Astrocyte (in vitro differentiated cells and primary cell): Measurements from ENCODE around the gene MS4A2. TPM values are rescaled to one million over a fixed set of nuclear protein-coding genes. Genes with fewer than 3 reads are reported as not detected.

Experiments used
- DNase-seq: peaks from one replicate; pipeline ENCODE4 v3.0.0-alpha.2; 2010; ENCODE audit warnings: low read depth
- FAIRE-seq: peaks from 2 replicates; lab custom pipeline; 2011; peaks lifted over from hg19 to GRCh38; lab: Jason Lieb, UNC
- H2AFZ ChIP-seq: 2 replicates; pipeline ENCODE4 v1.6.0; 2012; ENCODE audit warnings: low read depth, low read length, inconsistent platforms
- H3K27ac ChIP-seq: 2 replicates; pipeline ENCODE4 v1.5.1; 2011; ENCODE audit warnings: low read depth, low read length, inconsistent platforms
- H3K27me3 ChIP-seq: 2 replicates; pipeline ENCODE4 v1.6.0; 2011; ENCODE audit warnings: low read length, inconsistent platforms; ENCODE audit not compliant: insufficient read depth
- H3K36me3 ChIP-seq: 2 replicates; pipeline ENCODE4 v1.5.1; 2011; ENCODE audit warnings: low read length, inconsistent platforms; ENCODE audit not compliant: insufficient read depth
- H3K4me1 ChIP-seq: 2 replicates; pipeline ENCODE4 v1.5.1; 2011; ENCODE audit warnings: low read length, inconsistent platforms; ENCODE audit not compliant: insufficient read depth
- H3K4me2 ChIP-seq: 2 replicates; pipeline ENCODE4 v1.6.0; 2012; ENCODE audit warnings: low read length, inconsistent platforms
- H3K4me3 ChIP-seq: 2 replicates; pipeline ENCODE4 v1.5.1; 2011; ENCODE audit warnings: low read depth, mild to moderate bottlenecking, low read length, inconsistent platforms; ENCODE audit not compliant: insufficient read depth
- H3K79me2 ChIP-seq: 2 replicates; pipeline ENCODE4 v1.6.0; 2012; ENCODE audit warnings: mild to moderate bottlenecking, low read length, inconsistent platforms; ENCODE audit not compliant: insufficient read depth
- H3K9ac ChIP-seq: 2 replicates; pipeline ENCODE4 v1.6.0; 2012; ENCODE audit warnings: mild to moderate bottlenecking, low read length, inconsistent platforms
- H3K9me3 ChIP-seq: 2 replicates; pipeline ENCODE4 v1.5.1; 2012; ENCODE audit warnings: low read depth, mild to moderate bottlenecking, low read length, inconsistent platforms; ENCODE audit not compliant: insufficient read depth
- H4K20me1 ChIP-seq: 2 replicates; pipeline ENCODE4 v1.6.0; 2012; ENCODE audit warnings: low read length, inconsistent platforms; ENCODE audit not compliant: insufficient read depth
- H3K27ac Mint-ChIP-seq: one replicate; pipeline ENCODE4 v1.8.0; 2021; ENCODE audit warnings: mild to moderate bottlenecking, mixed read lengths; ENCODE audit not compliant: unreplicated experiment
- H3K27me3 Mint-ChIP-seq: one replicate; pipeline ENCODE4 v1.8.0; 2021; ENCODE audit warnings: low read depth, mixed read lengths; ENCODE audit not compliant: unreplicated experiment
- H3K36me3 Mint-ChIP-seq: one replicate; pipeline ENCODE4 v1.8.0; 2021; ENCODE audit warnings: low read depth, mixed read lengths; ENCODE audit not compliant: unreplicated experiment
- H3K4me1 Mint-ChIP-seq: one replicate; pipeline ENCODE4 v1.8.0; 2021; ENCODE audit warnings: low read depth, mixed read lengths; ENCODE audit not compliant: unreplicated experiment
- H3K4me3 Mint-ChIP-seq: one replicate; pipeline ENCODE4 v1.8.0; 2021; ENCODE audit warnings: mild to moderate bottlenecking, moderate library complexity, mixed read lengths; ENCODE audit not compliant: unreplicated experiment
- H3K9me3 Mint-ChIP-seq: one replicate; pipeline ENCODE4 v1.8.0; 2021; ENCODE audit warnings: mild to moderate bottlenecking, mixed read lengths; ENCODE audit not compliant: unreplicated experiment
- CTCF ChIP-seq: IDR thresholded peaks from 2 replicates; pipeline ENCODE4 v1.5.1; 2011; ENCODE audit warnings: low read depth, mild to moderate bottlenecking, inconsistent platforms, low read length, moderate library complexity; ENCODE audit not compliant: insufficient read depth
- EZH2 ChIP-seq: IDR thresholded peaks from 2 replicates; pipeline ENCODE4 v1.6.1; 2012; ENCODE audit warnings: mild to moderate bottlenecking, low read length, inconsistent platforms; ENCODE audit not compliant: insufficient read depth
- total RNA-seq: library from RNA; stranded (reverse); gene quantifications from 2 replicates; pipeline ENCODE4 v1.2.1, GENCODE V29; 2021

MS4A2 gene
- total RNA-seq, 1 donor from 2014 or later: not detected

DNA sequence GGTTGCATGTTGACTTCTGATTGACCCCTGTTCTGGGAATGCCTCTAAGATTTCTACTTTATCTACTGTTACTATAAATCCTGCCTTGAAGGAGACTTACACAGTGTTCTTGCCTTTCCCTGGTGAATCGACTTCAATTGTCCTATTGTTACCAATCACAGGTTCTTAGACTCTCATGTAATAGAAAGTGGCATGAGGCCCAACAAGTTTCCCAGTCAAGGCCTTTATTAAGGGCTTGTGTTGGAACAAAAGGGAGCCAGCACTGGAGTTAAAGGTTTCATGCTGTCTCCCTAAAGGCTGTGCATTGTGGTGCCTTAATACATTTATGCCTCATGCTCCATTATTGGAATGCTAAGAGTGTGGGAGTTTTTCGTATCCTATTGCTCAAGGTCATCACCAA, 23.3 kb downstream of the MS4A2 start:
- no peaks in the 10 kb centered on the region for H3K27me3 Mint-ChIP-seq
- Histone ChIP-seq H3K79me2 (no peaks in the 10 kb centered on the region), H3K9me3 (no peaks in the 10 kb centered on the region), H3K36me3 (no peaks in the 10 kb centered on the region), H2AFZ (no peak overlapping the region), H3K4me1 (no peaks in the 10 kb centered on the region), H3K27ac (no peak overlapping the region), H4K20me1 (no peaks in the 10 kb centered on the region), H3K4me3 (no peak overlapping the region), H3K9ac (no peak overlapping the region), H3K4me2 (no peak overlapping the region), H3K27me3 (no peaks in the 10 kb centered on the region)
- H3K36me3 Mint-ChIP-seq: no peaks in the 10 kb centered on the region
- DNase-seq (no peak), FAIRE-seq (no peak)
- peaks cover 3% of the 10 kb centered on the region for H3K9me3 Mint-ChIP-seq
- no peak overlapping the region for H3K27ac Mint-ChIP-seq
- no peaks in the 10 kb centered on the region for H3K4me1 Mint-ChIP-seq
- H3K4me3 Mint-ChIP-seq: no peak overlapping the region
- TF ChIP-seq CTCF: no peak
- no peak for TF ChIP-seq EZH2

GRCh38 chr11:60116996-60117790, 28.7 kb downstream of the MS4A2 start:
- H3K79me2 ChIP-seq: no peaks in the 10 kb centered on the region
- Mint-ChIP-seq H3K4me1 (peaks cover 2% of the 10 kb centered on the region), H3K4me3 (no peak overlapping the region), H3K27ac (no peak overlapping the region), H3K36me3 (no peaks in the 10 kb centered on the region), H3K9me3 (peaks cover 3% of the 10 kb centered on the region), H3K27me3 (no peaks in the 10 kb centered on the region)
- no peaks in the 10 kb centered on the region for H3K36me3 ChIP-seq
- H4K20me1 ChIP-seq: no peaks in the 10 kb centered on the region
- H3K4me2 ChIP-seq: no peak overlapping the region
- no peaks in the 10 kb centered on the region for H3K4me1 ChIP-seq
- DNase-seq (no peak), FAIRE-seq (no peak)
- H3K27ac ChIP-seq: no peak overlapping the region
- no peaks in the 10 kb centered on the region for H3K27me3 ChIP-seq
- TF ChIP-seq CTCF: no peak
- TF ChIP-seq EZH2: no peak
- no peak overlapping the region for H3K9ac ChIP-seq
- H2AFZ ChIP-seq: no peak overlapping the region
- H3K9me3 ChIP-seq: no peaks in the 10 kb centered on the region
- no peak overlapping the region for H3K4me3 ChIP-seq

GRCh38 chr11:60118338-60118737, 29.9 kb downstream of the MS4A2 start:
- Histone ChIP-seq H3K4me3 (no peak overlapping the region), H3K36me3 (no peaks in the 10 kb centered on the region), H3K4me1 (no peaks in the 10 kb centered on the region), H3K27ac (no peak overlapping the region), H2AFZ (no peak overlapping the region), H4K20me1 (no peaks in the 10 kb centered on the region), H3K27me3 (no peaks in the 10 kb centered on the region), H3K9me3 (no peaks in the 10 kb centered on the region), H3K9ac (no peak overlapping the region), H3K4me2 (no peak overlapping the region), H3K79me2 (no peaks in the 10 kb centered on the region)
- H3K27me3 Mint-ChIP-seq: no peaks in the 10 kb centered on the region
- H3K9me3 Mint-ChIP-seq: peaks cover 1% of the 10 kb centered on the region
- H3K4me3 Mint-ChIP-seq: no peak overlapping the region
- H3K36me3 Mint-ChIP-seq: no peaks in the 10 kb centered on the region
- H3K4me1 Mint-ChIP-seq: peaks cover 2% of the 10 kb centered on the region
- TF ChIP-seq CTCF (no peak), EZH2 (no peak)
- FAIRE-seq: no peak
- no peak for DNase-seq
- H3K27ac Mint-ChIP-seq: no peak overlapping the region
